Naive B cell (primary cell): ENCODE measurements around the gene UGT1A1. TPM values are rescaled to one million over a fixed set of nuclear protein-coding genes. Genes with fewer than 3 reads are reported as not detected.
A peak's percentile ranks its signal among the peaks of the same experiment; 100 is the strongest.

ENCODE experiments used
- ATAC-seq, 2 donors: fragments of 150-1000 bp; cut with Tn5 transposase; 2 replicates each; pipeline ENCODE4 v1.10.0; 2021; ENCODE audit warnings: low read depth in 2 of 2, mild to moderate bottlenecking in 2 of 2, moderate library complexity in 2 of 2
- DNase-seq: peaks from one replicate; pipeline ENCODE4 v3.0.0; 2022
- H3K27ac Mint-ChIP-seq, 6 donors: one replicate each; pipeline ENCODE4 v1.8.0; 2020 to 2022; ENCODE audit warnings: mild to moderate bottlenecking in 6 of 6, mixed read lengths in 6 of 6, moderate library complexity in 5 of 6, inconsistent platforms in 2 of 6
- H3K27me3 Mint-ChIP-seq, 3 donors: one replicate each; pipeline ENCODE4 v1.8.0; 2021 to 2022; ENCODE audit warnings: mixed read lengths in 3 of 3, mild to moderate bottlenecking in 1 of 3
- H3K36me3 Mint-ChIP-seq, 2 donors: one replicate each; pipeline ENCODE4 v1.8.0; 2020 to 2022; ENCODE audit warnings: mixed read lengths in 2 of 2, inconsistent platforms in 1 of 2, mild to moderate bottlenecking in 1 of 2
- H3K4me1 Mint-ChIP-seq, 3 donors: one replicate each; pipeline ENCODE4 v1.8.0; 2020 to 2022; ENCODE audit warnings: mixed read lengths in 3 of 3, inconsistent platforms in 1 of 3, mild to moderate bottlenecking in 1 of 3, moderate library complexity in 1 of 3
- H3K4me3 Mint-ChIP-seq, 8 donors: one replicate each; pipeline ENCODE4 v1.8.0; 2020 to 2022; ENCODE audit warnings: mild to moderate bottlenecking in 8 of 8, mixed read lengths in 8 of 8, moderate library complexity in 8 of 8, inconsistent platforms in 2 of 8
- H3K9me3 Mint-ChIP-seq, 7 donors: one replicate each; pipeline ENCODE4 v1.8.0; 2020 to 2022; ENCODE audit warnings: mixed read lengths in 7 of 7, mild to moderate bottlenecking in 5 of 7, inconsistent platforms in 2 of 7, moderate library complexity in 1 of 7
- polyA plus RNA-seq, 6 donors: library from polyadenylated mRNA; unstranded; fragments of 300-500 nt; fragmentation: Illumina TruSeq; gene quantifications; one replicate each; pipeline ENCODE4 v1.2.3, GENCODE V29; 2021; ENCODE audit warnings: low read depth in 6 of 6

The UGT1A1 gene
- polyA plus RNA-seq, 6 donors from 2014 or later: not detected

GRCh38 chr2:233766416-233766815 lies 6.3 kb downstream of the UGT1A1 start:
- H3K36me3 Mint-ChIP-seq: no peaks in the 10 kb centered on the region
- DNase-seq: no peak
- peaks cover 0 to 2% (median 0%) of the 10 kb centered on the region in 7 donors for H3K9me3 Mint-ChIP-seq
- no peak overlapping the region for H3K27ac Mint-ChIP-seq
- H3K4me1 Mint-ChIP-seq: no peaks in the 10 kb centered on the region
- H3K4me3 Mint-ChIP-seq: no peak overlapping the region
- H3K27me3 Mint-ChIP-seq: peaks cover 38 to 50% (median 49%) of the 10 kb centered on the region in 3 donors
- no peak for ATAC-seq

DNA sequence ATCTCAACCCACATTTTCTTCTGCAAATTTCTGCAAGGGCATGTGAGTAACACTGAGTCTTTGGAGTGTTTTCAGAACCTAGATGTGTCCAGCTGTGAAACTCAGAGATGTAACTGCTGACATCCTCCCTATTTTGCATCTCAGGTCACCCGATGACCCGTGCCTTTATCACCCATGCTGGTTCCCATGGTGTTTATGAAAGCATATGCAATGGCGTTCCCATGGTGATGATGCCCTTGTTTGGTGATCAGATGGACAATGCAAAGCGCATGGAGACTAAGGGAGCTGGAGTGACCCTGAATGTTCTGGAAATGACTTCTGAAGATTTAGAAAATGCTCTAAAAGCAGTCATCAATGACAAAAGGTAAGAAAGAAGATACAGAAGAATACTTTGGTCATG lies 8.0 kb downstream of the UGT1A1 start:
- H3K9me3 Mint-ChIP-seq: peaks cover 0 to 2% (median 0%) of the 10 kb centered on the region in 7 donors
- DNase-seq (no peak), ATAC-seq (no peak)
- H3K27me3 Mint-ChIP-seq: peaks cover 43 to 50% (median 50%) of the 10 kb centered on the region in 3 donors
- no peaks in the 10 kb centered on the region for H3K4me1 Mint-ChIP-seq
- H3K36me3 Mint-ChIP-seq: no peaks in the 10 kb centered on the region
- H3K4me3 Mint-ChIP-seq: no peak overlapping the region
- no peak overlapping the region for H3K27ac Mint-ChIP-seq

DNA sequence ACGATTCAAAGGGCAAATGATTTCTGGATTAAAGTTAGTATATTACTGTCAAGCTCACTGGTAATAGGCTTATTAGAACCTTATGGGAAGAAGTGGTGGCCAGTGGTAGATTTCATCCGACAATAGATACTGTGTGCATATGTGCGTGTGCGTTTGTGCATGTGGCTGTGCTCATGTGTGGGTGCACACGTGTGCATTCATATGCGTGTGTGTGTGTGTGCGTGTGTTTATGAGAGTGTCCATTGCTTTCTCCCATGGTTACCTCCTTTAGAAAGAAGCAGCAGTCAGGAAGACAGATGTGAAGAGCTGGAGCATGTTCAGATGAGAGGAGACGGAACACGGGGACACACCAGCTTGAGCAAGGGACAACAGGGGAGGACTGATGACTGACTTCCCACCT lies 9.2 kb downstream of the UGT1A1 start:
- H3K27me3 Mint-ChIP-seq: peaks cover 32 to 41% (median 38%) of the 10 kb centered on the region in 3 donors
- H3K4me1 Mint-ChIP-seq: no peaks in the 10 kb centered on the region
- DNase-seq (no peak), ATAC-seq (no peak)
- H3K9me3 Mint-ChIP-seq: peaks cover 0 to 2% (median 0%) of the 10 kb centered on the region in 7 donors
- no peak overlapping the region for H3K27ac Mint-ChIP-seq
- no peak overlapping the region for H3K4me3 Mint-ChIP-seq
- no peaks in the 10 kb centered on the region for H3K36me3 Mint-ChIP-seq

GRCh38 chr2:233772153-233772552 lies 12.1 kb downstream of the UGT1A1 start:
- H3K4me1 Mint-ChIP-seq: no peaks in the 10 kb centered on the region
- peaks cover 17 to 36% (median 31%) of the 10 kb centered on the region in 3 donors for H3K27me3 Mint-ChIP-seq
- no peak for DNase-seq
- H3K9me3 Mint-ChIP-seq: peaks cover 7 to 21% (median 8%) of the 10 kb centered on the region in 7 donors
- peaks cover 0 to 10% of the 10 kb centered on the region in 2 donors for H3K36me3 Mint-ChIP-seq
- no peak for ATAC-seq
- no peak overlapping the region for H3K4me3 Mint-ChIP-seq
- no peak overlapping the region for H3K27ac Mint-ChIP-seq

GRCh38 chr2:233772583-233772982 lies 12.5 kb downstream of the UGT1A1 start:
- no peak for ATAC-seq
- Mint-ChIP-seq H3K4me1 (no peaks in the 10 kb centered on the region), H3K4me3 (no peak overlapping the region), H3K9me3 (peaks cover 7 to 22% (median 12%) of the 10 kb centered on the region in 7 donors), H3K27me3 (peaks cover 15 to 38% (median 32%) of the 10 kb centered on the region in 3 donors), H3K27ac (no peak overlapping the region), H3K36me3 (peaks cover 0 to 10% of the 10 kb centered on the region in 2 donors)
- no peak for DNase-seq

GRCh38 chr2:233773854-233774253 lies 13.8 kb downstream of the UGT1A1 start:
- Mint-ChIP-seq H3K4me3 (no peak overlapping the region), H3K27me3 (peaks cover 16 to 46% (median 37%) of the 10 kb centered on the region in 3 donors), H3K4me1 (no peaks in the 10 kb centered on the region), H3K36me3 (peaks cover 0 to 10% of the 10 kb centered on the region in 2 donors), H3K27ac (no peak overlapping the region), H3K9me3 (peaks cover 7 to 24% (median 16%) of the 10 kb centered on the region in 7 donors)
- ATAC-seq: no peak
- no peak for DNase-seq

DNA sequence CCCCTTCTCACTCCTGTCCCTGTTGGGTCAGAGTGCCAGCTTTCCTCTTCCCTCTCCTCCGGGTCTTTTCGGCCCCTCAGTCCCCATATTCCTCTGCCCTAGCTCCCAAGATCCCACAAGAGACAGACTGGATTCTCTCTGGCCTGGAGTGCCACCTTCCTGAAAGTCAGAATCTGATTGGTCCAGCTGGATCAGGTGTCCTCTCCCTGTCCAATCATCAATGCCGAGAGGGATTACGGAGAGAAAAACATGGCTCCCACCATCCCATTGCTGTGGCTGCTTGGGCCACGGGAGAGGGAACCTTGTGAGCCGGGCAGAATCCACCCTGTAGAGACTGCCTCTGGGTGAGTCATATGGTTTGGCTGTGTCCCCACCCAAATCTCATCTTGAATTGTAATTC lies 15.3 kb downstream of the UGT1A1 start:
- Mint-ChIP-seq H3K9me3 (peaks cover 8 to 24% (median 16%) of the 10 kb centered on the region in 7 donors), H3K4me3 (no peak overlapping the region)

DNA sequence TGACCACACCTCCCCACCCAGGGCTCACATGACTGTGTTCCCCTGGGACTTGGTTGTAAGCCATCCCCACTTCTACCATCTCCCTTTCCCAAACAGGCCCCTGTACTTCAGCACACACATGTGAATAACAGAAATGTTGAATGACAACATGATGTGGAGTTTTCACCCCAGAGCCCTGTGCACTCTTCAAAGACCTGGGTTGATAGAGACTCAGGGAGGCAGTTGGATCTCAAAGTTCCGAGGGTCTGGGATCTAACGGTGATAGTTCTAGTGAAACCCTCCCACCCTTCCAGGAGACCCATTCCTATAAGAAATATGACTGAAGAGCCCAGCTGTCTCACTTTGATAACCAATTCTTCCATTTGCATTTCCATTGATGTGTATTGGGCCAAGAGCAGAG lies 18.0 kb downstream of the UGT1A1 start, which contains the start of gene MROH2A:
TSS of gene MROH2A (plus strand) at position 301 of the 400 bp plus-strand sequence. CDS start 1,029 bp downstream, outside the sequence.
- Mint-ChIP-seq H3K9me3 (peaks cover 8 to 28% (median 20%) of the 10 kb centered on the region in 7 donors), H3K4me1 (no peaks in the 10 kb centered on the region), H3K4me3 (no peak within 1 kb of the TSS), H3K36me3 (peaks cover 0 to 10% of the 10 kb centered on the region in 2 donors), H3K27me3 (peaks cover 14 to 54% (median 50%) of the 10 kb centered on the region in 3 donors), H3K27ac (peak within 1 kb of the TSS in 1 of 6 donors; percentile 10)
- no peak for ATAC-seq
- no peak for DNase-seq

More for the DNA sequence above, 15.3 kb downstream of the UGT1A1 start:
- Mint-ChIP-seq H3K27ac (no peak overlapping the region), H3K4me1 (no peaks in the 10 kb centered on the region), H3K27me3 (peaks cover 10 to 52% (median 43%) of the 10 kb centered on the region in 3 donors), H3K36me3 (peaks cover 0 to 10% of the 10 kb centered on the region in 2 donors)
- no peak for DNase-seq
- no peak for ATAC-seq

- Mint-ChIP-seq H3K4me1 (no peaks in the 10 kb centered on the region), H3K36me3 (peaks cover 0 to 10% of the 10 kb centered on the region in 2 donors), H3K4me3 (no peak overlapping the region), H3K9me3 (peaks cover 8 to 28% (median 20%) of the 10 kb centered on the region in 7 donors), H3K27ac (peak overlapping the region in 1 of 6 donors; percentile 39), H3K27me3 (peaks cover 17 to 63% (median 58%) of the 10 kb centered on the region in 3 donors)
- DNase-seq: no peak
- no peak for ATAC-seq
Observed at GRCh38 chr2:233779722-233780121, 19.7 kb downstream of the UGT1A1 start.

DNA sequence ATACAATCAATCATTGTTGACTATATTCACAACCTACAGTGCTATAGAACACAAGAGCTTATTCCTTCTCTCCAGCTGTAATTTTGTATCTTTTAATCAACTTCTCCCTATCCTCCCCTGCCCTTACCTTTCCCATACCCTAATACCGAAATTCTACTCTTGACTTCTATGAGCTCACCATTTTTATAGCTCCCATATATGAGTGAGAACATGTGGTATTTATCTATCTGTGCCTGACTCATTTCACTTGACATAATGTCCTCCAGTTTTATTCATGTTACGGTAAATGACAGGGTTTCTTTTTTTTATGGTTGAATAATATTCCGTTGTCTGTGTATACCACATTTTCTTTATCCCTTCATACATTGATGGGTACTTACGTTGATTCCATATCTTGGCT lies 20.7 kb downstream of the UGT1A1 start:
- Mint-ChIP-seq H3K4me3 (no peak overlapping the region), H3K27me3 (peaks cover 21 to 59% (median 48%) of the 10 kb centered on the region in 3 donors), H3K9me3 (peaks cover 1 to 23% (median 17%) of the 10 kb centered on the region in 7 donors), H3K4me1 (no peaks in the 10 kb centered on the region), H3K27ac (no peak overlapping the region), H3K36me3 (peaks cover 0 to 1% of the 10 kb centered on the region in 2 donors)
- ATAC-seq: no peak
- DNase-seq: no peak

GRCh38 chr2:233789554-233789953 lies 29.5 kb downstream of the UGT1A1 start:
- peaks cover 0 to 8% of the 10 kb centered on the region in 2 donors for H3K36me3 Mint-ChIP-seq
- peaks cover 0 to 12% (median 5%) of the 10 kb centered on the region in 3 donors for H3K4me1 Mint-ChIP-seq
- no peak overlapping the region for H3K27ac Mint-ChIP-seq
- H3K4me3 Mint-ChIP-seq: no peak overlapping the region
- ATAC-seq (no peak), DNase-seq (no peak)
- H3K27me3 Mint-ChIP-seq: peaks cover 5 to 37% (median 34%) of the 10 kb centered on the region in 3 donors
- H3K9me3 Mint-ChIP-seq: peaks cover 2 to 15% (median 8%) of the 10 kb centered on the region in 7 donors

GRCh38 chr2:233791151-233791882 lies 31.2 kb downstream of the UGT1A1 start:
- peak overlapping the region in 3 of 6 donors; percentile 5 to 46 (median 44) for H3K27ac Mint-ChIP-seq
- H3K36me3 Mint-ChIP-seq: peaks cover 0 to 8% of the 10 kb centered on the region in 2 donors
- DNase-seq (no peak), ATAC-seq (no peak)
- H3K9me3 Mint-ChIP-seq: peaks cover 0 to 13% (median 1%) of the 10 kb centered on the region in 7 donors
- no peak overlapping the region for H3K4me3 Mint-ChIP-seq
- peaks cover 0 to 34% (median 25%) of the 10 kb centered on the region in 3 donors for H3K27me3 Mint-ChIP-seq
- peaks cover 0 to 12% (median 5%) of the 10 kb centered on the region in 3 donors for H3K4me1 Mint-ChIP-seq

DNA sequence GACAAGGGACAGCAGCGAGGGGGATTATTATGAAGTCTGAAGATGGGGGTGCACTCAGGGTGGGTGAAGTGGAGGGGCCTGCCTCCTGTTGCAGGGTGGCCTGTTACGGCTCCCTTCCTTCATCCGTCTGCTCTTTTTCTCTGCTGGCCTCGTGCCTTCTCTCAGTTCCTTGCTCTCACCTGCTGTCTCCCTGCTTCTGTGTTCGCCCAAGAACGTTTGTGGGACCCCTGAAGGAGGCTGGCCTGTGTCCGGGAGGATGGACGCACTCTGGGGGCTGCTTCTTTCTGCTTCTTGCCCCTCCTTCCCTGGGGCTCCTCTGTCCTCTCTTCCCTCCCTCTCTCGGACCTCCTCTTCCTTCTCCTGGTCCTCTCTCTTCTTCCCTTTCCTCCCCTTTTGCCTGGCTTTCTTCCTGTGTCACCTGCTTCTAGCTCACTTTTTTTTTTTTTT lies 31.8 kb downstream of the UGT1A1 start:
- peaks cover 0 to 34% (median 22%) of the 10 kb centered on the region in 3 donors for H3K27me3 Mint-ChIP-seq
- H3K27ac Mint-ChIP-seq: no peak overlapping the region

More for the DNA sequence above, 31.8 kb downstream of the UGT1A1 start:
- peaks cover 0 to 12% (median 5%) of the 10 kb centered on the region in 3 donors for H3K4me1 Mint-ChIP-seq
- H3K9me3 Mint-ChIP-seq: peaks cover 0 to 12% (median 0%) of the 10 kb centered on the region in 7 donors
- H3K4me3 Mint-ChIP-seq: peak overlapping the region in 1 of 8 donors; percentile 74
- ATAC-seq (no peak), DNase-seq (no peak)
- peaks cover 0 to 8% of the 10 kb centered on the region in 2 donors for H3K36me3 Mint-ChIP-seq
